Measurements from ENCODE around the gene NPM1. TPM values are rescaled to one million over a fixed set of nuclear protein-coding genes. Genes with fewer than 3 reads are reported as not detected.

Gene NPM1
- total RNA-seq, 1 donor from 2014 or later = 1,135 TPM

- no peak for DNase-seq
These were observed 41.3 kb downstream of the NPM1 start for GRCh38 chr5:171428809-171429542.

GRCh38 chr5:171429543-171429910, 41.9 kb downstream of the NPM1 start:
- no peak for DNase-seq

DNA sequence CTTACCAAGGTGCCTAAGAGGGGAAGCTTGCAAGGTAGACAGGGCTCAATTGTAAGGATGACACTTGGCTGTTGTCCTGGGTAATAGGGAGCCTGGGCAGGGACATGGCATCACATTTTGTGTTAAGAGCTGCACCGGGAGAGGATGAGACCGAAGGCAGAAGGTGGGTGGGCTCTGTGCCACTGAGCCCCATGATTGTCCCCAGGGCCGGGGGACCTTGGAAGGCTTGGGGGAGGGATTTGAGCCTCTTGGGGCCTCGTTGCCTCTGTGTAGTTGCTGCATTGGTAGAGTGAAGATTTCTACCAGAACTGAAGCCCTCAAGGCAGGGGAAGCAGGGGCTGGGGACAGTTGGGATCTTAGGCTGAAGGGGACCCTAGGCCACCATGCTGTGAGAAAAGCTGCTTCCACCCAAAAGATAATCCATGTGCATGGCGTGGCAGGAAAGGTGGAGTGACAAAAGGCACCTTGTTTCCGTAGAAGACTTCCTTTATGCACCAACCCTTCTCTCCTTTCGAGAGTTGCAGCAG, 43.7 kb downstream of the NPM1 start:
- DNase-seq = no peak

DNA sequence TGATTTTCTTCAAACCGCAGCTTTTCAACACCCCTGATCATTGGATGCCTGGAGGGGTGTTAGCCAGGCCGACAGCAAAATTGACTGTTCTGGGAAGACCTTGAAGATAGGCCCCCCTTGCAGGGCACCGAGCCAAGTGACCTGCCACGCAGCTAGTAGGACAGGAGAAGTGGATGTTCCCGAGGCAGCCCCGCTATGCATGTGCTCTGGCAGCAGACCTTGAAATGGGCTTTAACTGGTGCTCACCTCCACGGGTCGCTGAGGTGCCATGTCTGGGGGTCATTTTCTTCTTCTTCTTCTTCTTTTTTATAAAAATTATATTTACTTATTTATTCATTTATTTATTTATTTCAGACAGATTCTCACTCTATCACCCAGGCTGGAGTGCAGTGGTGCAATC, 44.4 kb downstream of the NPM1 start:
- no peak for DNase-seq

DNA sequence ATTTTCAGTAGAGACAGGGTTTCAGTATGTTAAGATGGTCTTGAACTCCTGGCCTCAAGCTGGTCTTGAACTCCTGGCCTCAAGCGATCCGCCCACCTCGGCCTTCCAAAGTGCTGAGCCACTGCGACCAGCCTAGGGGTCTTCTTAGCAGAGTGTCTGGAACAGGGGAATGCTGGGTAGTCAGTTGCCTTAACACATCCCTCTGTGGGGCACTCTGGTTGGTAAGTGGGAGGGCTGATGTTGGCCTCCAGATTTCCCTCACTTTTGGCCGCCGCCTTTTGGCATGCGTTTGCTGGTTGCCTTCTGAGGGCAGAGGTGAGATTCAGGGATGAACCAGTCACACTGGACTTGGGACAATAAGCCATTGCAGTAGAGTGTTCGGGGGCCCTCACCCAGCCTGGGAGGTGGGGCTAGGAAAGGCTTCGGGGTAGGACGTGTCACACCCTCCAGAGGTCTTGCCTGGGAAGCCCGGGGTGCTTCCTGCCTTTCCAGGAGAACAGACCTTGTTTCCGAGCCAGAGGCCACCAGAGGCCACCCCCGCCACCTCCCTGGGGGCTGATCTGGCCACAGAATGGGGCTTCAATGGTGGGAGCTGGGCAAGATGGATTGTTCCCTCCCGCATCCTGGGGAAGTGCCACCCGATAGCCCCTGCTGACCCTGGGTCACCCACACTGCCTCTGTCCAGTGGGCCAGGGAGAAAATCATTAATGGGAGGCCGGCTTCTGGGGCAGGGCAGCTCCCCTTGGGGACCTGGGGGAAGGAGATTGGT, 45.1 kb downstream of the NPM1 start:
- DNase-seq = no peak

DNA sequence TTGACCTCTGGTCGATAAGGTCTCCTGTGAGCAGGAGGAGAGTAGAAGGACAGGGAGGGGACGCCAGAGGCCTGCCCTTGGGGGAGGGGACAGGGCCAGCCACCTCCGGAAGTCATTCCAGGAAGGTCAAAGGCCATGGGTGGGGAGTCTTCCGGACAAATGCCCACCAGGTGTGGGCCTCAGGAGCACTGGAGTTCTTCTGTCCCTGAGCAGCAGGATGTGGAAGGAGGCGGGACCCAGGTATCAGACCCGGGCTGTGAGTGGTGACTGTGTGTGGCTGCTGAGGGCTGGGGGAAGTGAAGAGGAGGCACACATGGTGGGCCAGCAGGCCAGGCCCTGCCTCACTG, 45.7 kb downstream of the NPM1 start:
- DNase-seq = no peak

- DNase-seq = no peak
These were observed 46.5 kb downstream of the NPM1 start for GRCh38 chr5:171433982-171434676.

- DNase-seq = no peak
These were observed 47.2 kb downstream of the NPM1 start for GRCh38 chr5:171434874-171435273.

DNA sequence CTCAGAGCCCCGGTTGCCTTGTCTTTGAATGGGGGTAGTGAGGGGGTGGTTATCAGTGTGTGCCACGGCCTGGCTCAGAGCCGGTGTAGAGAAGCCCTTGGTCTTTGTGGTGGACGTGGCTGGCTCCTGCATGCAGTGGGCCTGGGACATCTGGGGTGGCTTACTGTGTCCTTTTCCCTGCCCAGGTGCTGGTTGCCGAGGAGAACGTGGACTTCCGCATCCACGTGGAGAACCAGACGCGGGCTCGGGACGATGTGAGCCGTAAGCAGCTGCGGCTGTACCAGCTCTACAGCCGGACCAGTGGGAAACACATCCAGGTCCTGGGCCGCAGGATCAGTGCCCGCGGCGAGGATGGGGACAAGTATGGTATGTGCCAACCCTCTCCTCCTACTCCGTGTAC, 48.3 kb downstream of the NPM1 start:
- DNase-seq = no peak

- no peak for DNase-seq
These were observed 49.2 kb downstream of the NPM1 start for GRCh38 chr5:171436804-171437285.

DNA sequence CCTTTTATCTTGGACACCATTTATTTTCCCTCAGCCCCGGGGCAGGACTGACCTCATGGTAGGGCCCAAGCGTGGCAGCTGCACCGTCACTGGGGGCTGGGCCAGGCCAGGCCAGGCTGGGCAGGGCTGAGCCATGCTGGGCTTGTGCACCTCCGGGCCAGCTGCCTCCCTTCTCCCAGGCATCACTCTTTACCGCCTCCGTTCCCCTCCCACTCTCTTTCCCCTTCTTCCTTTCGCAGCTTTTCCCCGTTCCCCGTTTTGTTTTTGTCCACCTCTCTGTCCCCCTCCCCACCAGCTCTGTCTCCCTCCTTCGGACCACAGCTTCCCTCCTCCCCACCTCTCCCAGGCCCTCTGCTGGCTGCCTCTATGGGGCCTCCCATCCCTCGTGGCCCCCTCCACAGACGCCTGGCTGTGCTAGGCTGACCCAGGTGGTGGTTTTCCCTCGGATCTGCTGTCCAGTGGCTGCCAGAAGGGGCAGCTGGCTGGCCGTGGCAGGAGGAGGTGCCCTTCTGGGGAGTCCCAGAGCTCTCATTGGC, 49.7 kb downstream of the NPM1 start:
- no peak for DNase-seq

DNA sequence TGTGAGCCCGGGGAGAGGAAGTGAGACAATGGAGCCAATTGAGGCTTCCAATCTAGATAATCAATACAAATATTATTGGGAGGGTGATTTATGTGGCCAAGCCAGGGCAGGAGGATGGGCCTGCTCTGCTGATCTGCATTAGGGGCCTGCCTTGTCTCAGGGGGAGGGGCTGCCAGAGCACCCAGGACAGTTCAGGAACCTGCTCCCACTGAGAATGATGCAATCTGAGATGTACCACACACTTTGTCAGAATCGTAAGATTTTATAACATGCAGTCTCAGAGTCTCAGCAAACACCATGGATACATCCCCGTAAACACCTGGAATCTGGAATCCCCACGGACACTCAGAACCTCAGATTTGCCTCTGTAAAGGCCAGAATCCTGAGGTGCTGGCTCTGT, 51.1 kb downstream of the NPM1 start:
- DNase-seq = no peak

DNA sequence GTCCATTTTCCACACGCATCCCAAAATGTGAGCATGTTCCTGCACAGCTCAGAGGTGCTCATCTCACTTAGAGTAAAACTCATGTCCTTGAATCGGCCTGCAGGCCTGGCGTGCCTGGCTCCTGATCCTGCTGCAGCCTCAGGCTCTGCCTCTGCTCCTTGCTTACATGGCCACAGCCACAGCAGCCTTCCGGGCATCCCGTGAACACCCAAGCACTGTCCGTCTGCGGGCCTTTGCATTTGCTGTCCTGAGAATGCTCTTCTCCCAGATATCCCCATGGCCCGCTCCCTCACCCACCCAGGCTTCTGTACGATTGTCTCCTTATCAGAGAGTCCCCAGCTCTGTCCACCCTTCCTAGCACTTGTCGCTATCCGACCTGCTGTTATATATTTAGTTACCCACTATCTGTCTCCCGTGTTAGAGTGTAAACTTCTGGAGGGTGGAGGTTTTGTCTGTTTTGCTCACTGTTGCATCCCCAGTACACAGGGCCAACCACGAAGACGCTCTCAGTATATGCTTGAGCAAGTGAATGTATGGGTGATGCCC, 53.7 kb downstream of the NPM1 start:
- no peak for DNase-seq

- DNase-seq = no peak
These were observed 54.8 kb downstream of the NPM1 start for GRCh38 chr5:171442287-171443042.

- DNase-seq = no peak
These were observed 56.9 kb downstream of the NPM1 start for GRCh38 chr5:171444582-171444981.

DNA sequence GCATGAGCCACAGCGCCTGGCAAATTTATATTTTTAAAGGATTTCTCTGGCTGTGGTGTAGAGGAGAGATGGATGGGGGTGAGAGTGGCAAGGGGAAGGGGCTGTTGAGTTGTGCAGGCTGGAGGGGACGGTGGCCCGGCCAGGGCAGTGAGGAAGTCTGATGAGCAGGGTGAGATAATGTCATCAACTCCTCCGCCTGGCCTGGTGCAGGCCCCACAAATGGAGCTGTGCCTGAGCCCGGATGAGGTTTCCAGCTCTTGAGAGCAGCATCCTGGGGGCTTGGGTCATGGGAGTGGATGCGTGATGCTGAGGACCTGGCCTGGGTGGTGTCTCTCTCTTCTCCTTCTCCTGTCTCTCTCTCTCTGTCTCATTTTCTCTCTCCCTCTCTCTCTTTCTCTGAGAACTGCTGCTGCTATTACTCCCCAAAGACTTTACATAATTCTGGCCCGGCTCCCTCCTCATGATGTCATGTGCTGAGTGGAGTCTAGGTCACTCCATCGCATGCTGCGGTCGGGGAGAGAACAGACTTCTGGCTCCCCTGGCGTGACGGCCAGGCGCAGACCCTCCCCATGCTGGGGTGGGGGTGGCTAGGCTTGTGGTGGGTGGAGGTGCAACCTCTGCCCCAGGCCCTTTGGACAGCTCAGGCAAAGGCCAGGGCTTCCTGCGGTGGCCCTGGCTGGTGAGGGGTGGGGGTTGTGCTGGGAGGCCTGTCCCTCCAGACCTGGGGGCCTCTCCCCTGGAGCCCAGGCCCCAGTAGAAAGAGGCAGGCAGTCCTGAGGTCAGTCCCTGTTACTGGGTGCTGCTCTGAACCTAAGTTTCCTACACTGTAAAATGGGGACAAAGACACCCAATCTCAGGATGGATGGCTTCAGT, 58.2 kb downstream of the NPM1 start:
- DNase-seq = no peak

- DNase-seq = no peak
These were observed 59.6 kb downstream of the NPM1 start for GRCh38 chr5:171447226-171447625.

- DNase-seq = no peak
These were observed 61.8 kb downstream of the NPM1 start for GRCh38 chr5:171449426-171449825.

GRCh38 chr5:171450423-171451331, 63.0 kb downstream of the NPM1 start:
- peak; percentile 79 for DNase-seq

DNA sequence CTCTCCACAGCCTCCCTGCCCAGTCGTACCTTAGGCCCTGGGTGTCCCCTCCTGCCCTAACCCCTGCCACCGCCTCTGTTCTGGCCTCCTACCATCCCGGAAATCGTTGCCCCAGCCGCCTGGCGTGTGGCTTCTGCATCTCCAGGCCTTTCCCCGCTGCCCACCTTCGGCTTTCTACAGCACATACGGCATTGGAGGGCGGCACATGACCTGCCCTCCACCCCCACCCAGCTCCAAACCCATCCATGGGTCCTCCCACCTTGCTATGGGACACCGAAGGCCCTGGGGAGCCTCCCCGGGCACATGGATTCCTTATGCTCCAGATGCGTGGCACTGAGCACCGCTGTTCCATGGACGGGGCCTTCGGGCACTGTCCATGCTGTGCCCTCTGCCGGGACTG, 63.8 kb downstream of the NPM1 start:
- peak; percentile 20 for DNase-seq

All from dermis blood vessel endothelial cell (primary cell).